GM19452 (cell line): ENCODE results near the gene PLCG2.
"Not testable (repeated sequence)": the region's sequence is repeated elsewhere in the genome, so short reads cannot be mapped to it uniquely, and the experiment has no call there.

Experiments used
- ATAC-seq: cut with Tn5 transposase; IDR thresholded peaks from one replicate; pipeline ENCODE4 v1.9.1; 2021; ENCODE audit not compliant: unreplicated experiment

Gene PLCG2

GRCh38 chr16:81987706-81988105 is 208.6 kb downstream of the PLCG2 start:
- ATAC-seq, result no peak

GRCh38 chr16:81992859-81993258 is 213.8 kb downstream of the PLCG2 start:
- no peak for ATAC-seq

- no peak for ATAC-seq
Observed at GRCh38 chr16:81994485-81994884, 215.4 kb downstream of the PLCG2 start.

- ATAC-seq, result no peak
Observed at GRCh38 chr16:81995651-81996050, 216.6 kb downstream of the PLCG2 start.

GRCh38 chr16:81996664-81997509 is 217.8 kb downstream of the PLCG2 start:
- ATAC-seq, result no peak

- no peak for ATAC-seq
Observed at GRCh38 chr16:81997738-81998137, 218.6 kb downstream of the PLCG2 start.

GRCh38 chr16:82002831-82003230 is 223.7 kb downstream of the PLCG2 start:
- ATAC-seq, result no peak

- ATAC-seq, result no peak
Observed at GRCh38 chr16:82004601-82005000, 225.5 kb downstream of the PLCG2 start.

- ATAC-seq, result no peak
Observed at GRCh38 chr16:82005027-82005830, 226.1 kb downstream of the PLCG2 start.

- ATAC-seq, result no peak
Observed at GRCh38 chr16:82006036-82006435, 226.9 kb downstream of the PLCG2 start.

GRCh38 chr16:82007189-82007588 is 228.1 kb downstream of the PLCG2 start:
- no peak for ATAC-seq

GRCh38 chr16:82008957-82009592 is 230.0 kb downstream of the PLCG2 start:
- ATAC-seq, result no peak

GRCh38 chr16:82009789-82010188 is 230.7 kb downstream of the PLCG2 start:
- ATAC-seq, result not testable (repeated sequence)

GRCh38 chr16:82010649-82011048 is 231.6 kb downstream of the PLCG2 start:
- ATAC-seq, result no peak

GRCh38 chr16:82011199-82011641 is 232.1 kb downstream of the PLCG2 start, which contains the start of gene SDR42E1:
TSS of gene SDR42E1 (minus strand) at chr16:82011470. CDS start at chr16:82000858, 10,612 bp downstream.
- ATAC-seq, result peak; percentile 84
